OCI-LY3 (cell line): Measurements from ENCODE around the gene C1orf21.
"Not testable (repeated sequence)": the region's sequence is repeated elsewhere in the genome, so short reads cannot be mapped to it uniquely, and the experiment has no call there.

Experiments used
- H2AFZ ChIP-seq: fragments of 200-600, 300-600 bp; shearing (Covaris generic); 2 replicates; pipeline ENCODE4 v1.6.0; 2014; ENCODE audit warnings: antibody characterized with exemption, low read depth, low read length
- H3K27ac ChIP-seq: fragments of 200-600, 300-600 bp; sonication (generic); 2 replicates; pipeline ENCODE4 v1.5.1; 2014; ENCODE audit warnings: mild to moderate bottlenecking, low read length, moderate library complexity, mixed read lengths
- H3K27me3 ChIP-seq: fragments of 200-600, 300-600 bp; sonication (generic); 2 replicates; pipeline ENCODE4 v1.6.1; 2014; ENCODE audit warnings: low read depth, low read length, mixed read lengths
- H3K36me3 ChIP-seq: fragments of 200-600, 300-600 bp; sonication (generic); replicated peaks from 2 replicates; pipeline ENCODE3; 2014; ENCODE audit warnings: low read depth, low read length, mixed read lengths
- H3K4me1 ChIP-seq: fragments of 300-600, 200-600 bp; sonication (generic); 2 replicates; pipeline ENCODE4 v1.6.1; 2014; ENCODE audit warnings: low read length, mixed read lengths
- H3K4me2 ChIP-seq: fragments of 200-600, 300-600 bp; sonication (generic); 2 replicates; pipeline ENCODE4 v1.6.1; 2014; ENCODE audit warnings: low read length, mixed read lengths
- H3K4me3 ChIP-seq: fragments of 300-600, 200-600 bp; sonication (generic); 2 replicates; pipeline ENCODE4 v1.5.1; 2014; ENCODE audit warnings: antibody characterized with exemption, mild to moderate bottlenecking, low read length, moderate library complexity
- H3K79me2 ChIP-seq: fragments of 300-600, 200-600 bp; shearing (Covaris generic); 2 replicates; pipeline ENCODE4 v1.6.1; 2014; ENCODE audit warnings: mild to moderate bottlenecking, low read length, mixed read lengths
- H3K9ac ChIP-seq: fragments of 300-600, 200-600 bp; shearing (Covaris generic); 2 replicates; pipeline ENCODE4 v1.6.0; 2014; ENCODE audit warnings: mild to moderate bottlenecking, low read length, moderate library complexity
- H3K9me3 ChIP-seq: fragments of 200-600, 300-600 bp; shearing (Covaris generic); 2 replicates; pipeline ENCODE4 v1.6.1; 2014; ENCODE audit warnings: low read length, mixed read lengths; ENCODE audit not compliant: insufficient read depth
- H4K20me1 ChIP-seq: fragments of 200-600, 300-600 bp; sonication (generic); 2 replicates; pipeline ENCODE4 v1.6.1; 2016; ENCODE audit warnings: low read length, mixed read lengths; ENCODE audit not compliant: insufficient read depth
- EZH2phosphoT487 ChIP-seq: fragments of 200-600 bp; shearing (Covaris generic); IDR thresholded peaks from 2 replicates; pipeline ENCODE4 v1.6.1; 2018; ENCODE audit warnings: antibody characterized with exemption, mixed run types, low read depth
- TF ChIP-seq, protein P1 (sequence below): fragments of 200-600, 300-600 bp; sonication (generic); IDR thresholded peaks from 2 replicates; pipeline ENCODE4 v1.5.1; 2014; ENCODE audit warnings: antibody characterized with exemption, low read length, low read depth

C1orf21 gene

DNA sequence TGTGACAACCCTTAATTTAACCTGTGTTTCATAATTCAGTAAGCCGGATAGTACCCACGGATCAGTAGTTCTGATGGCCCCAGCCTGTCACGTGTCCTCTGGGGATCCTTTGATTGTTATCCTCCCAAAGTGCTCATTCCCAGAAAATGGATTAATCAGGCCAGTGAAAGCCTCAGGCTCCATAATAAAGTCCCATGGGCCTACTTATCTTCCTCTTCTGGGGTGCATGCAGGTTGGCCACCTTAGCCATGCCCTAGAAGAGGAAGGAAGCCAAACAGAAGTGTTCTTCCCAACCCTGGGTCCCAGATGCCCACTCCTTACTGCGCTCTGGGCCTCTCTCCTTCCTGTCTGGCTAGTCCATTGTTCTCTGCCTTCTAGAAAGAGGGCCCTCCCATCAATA is 221.8 kb downstream of the C1orf21 start:
- TF ChIP-seq EZH2phosphoT487: no peak
- Histone ChIP-seq H2AFZ (no peak overlapping the region), H3K9ac (no peak overlapping the region), H3K4me1 (peaks cover 9% of the 10 kb centered on the region), H3K4me3 (no peak overlapping the region), H4K20me1 (no peaks in the 10 kb centered on the region), H3K27ac (no peak overlapping the region), H3K9me3 (no peaks in the 10 kb centered on the region), H3K27me3 (no peaks in the 10 kb centered on the region), H3K4me2 (no peak overlapping the region), H3K79me2 (no peaks in the 10 kb centered on the region), H3K36me3 (no peaks in the 10 kb centered on the region)

DNA sequence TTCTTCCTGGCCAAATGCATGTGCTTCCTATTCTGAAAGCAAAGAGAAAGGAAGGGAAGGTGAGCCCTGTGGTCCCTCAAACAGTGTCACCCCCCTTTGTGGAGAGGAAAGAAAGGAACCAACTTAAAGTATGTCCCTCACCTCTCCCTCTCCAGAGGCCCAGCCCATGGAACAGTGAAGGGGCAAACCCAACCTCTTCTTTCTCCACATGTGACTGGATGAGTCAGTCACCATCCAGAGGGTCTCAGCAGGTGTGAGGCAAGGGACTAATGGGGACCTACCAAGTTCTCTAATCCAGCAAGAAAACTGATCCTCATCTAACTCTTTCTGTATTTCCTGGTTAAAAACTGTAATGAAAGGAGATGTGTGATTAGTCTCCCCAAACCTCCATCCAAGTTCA is 222.2 kb downstream of the C1orf21 start:
- no peak overlapping the region for H3K27ac ChIP-seq
- H3K4me1 ChIP-seq: peaks cover 9% of the 10 kb centered on the region
- H3K9me3 ChIP-seq: no peaks in the 10 kb centered on the region
- H2AFZ ChIP-seq: no peak overlapping the region
- H3K36me3 ChIP-seq: no peaks in the 10 kb centered on the region
- no peak overlapping the region for H3K9ac ChIP-seq
- no peaks in the 10 kb centered on the region for H4K20me1 ChIP-seq
- H3K27me3 ChIP-seq: no peaks in the 10 kb centered on the region
- H3K79me2 ChIP-seq: no peaks in the 10 kb centered on the region
- no peak overlapping the region for H3K4me2 ChIP-seq
- H3K4me3 ChIP-seq: no peak overlapping the region
- no peak for TF ChIP-seq EZH2phosphoT487
- TF ChIP-seq, protein P1, sequence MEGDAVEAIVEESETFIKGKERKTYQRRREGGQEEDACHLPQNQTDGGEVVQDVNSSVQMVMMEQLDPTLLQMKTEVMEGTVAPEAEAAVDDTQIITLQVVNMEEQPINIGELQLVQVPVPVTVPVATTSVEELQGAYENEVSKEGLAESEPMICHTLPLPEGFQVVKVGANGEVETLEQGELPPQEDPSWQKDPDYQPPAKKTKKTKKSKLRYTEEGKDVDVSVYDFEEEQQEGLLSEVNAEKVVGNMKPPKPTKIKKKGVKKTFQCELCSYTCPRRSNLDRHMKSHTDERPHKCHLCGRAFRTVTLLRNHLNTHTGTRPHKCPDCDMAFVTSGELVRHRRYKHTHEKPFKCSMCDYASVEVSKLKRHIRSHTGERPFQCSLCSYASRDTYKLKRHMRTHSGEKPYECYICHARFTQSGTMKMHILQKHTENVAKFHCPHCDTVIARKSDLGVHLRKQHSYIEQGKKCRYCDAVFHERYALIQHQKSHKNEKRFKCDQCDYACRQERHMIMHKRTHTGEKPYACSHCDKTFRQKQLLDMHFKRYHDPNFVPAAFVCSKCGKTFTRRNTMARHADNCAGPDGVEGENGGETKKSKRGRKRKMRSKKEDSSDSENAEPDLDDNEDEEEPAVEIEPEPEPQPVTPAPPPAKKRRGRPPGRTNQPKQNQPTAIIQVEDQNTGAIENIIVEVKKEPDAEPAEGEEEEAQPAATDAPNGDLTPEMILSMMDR: no peak

DNA sequence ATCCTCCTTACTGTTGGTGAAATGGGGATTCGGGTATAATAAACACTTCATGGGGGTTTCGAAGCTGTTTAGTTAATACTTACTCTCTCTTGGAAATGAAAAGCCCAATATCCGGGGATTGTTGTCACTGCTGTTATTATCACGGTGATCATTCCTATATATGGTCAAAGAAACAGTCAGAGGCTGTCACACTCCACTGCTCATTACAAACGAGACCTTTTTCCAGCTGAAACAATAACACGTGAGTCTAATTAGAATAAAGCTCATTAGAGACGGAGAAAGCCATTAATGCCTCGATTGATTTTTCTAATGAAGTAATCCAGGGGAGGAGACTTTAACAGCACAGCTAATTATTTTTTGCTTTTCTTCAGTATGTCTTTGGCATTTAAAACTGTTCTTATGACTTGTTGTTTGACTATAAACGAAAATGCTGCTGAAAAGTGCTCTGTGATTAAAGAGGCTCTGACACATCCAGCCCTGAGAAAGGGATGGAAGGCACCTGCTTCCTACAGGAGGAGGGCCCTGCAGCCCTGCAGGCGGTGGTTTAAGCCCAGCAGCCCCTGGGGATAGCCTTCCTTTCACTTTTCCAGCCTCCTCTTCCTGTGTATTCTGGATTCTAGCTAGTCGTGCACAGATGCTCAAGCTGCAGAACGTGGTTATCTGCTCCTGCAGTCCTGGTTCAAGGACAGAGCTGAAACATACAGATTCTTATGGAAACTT is 224.2 kb downstream of the C1orf21 start:
- Histone ChIP-seq H3K27ac (no peak overlapping the region), H3K4me2 (peak overlapping the region; percentile 28; the same call in 1 of the 2 replicates), H3K4me1 (peaks cover 20% of the 10 kb centered on the region), H3K27me3 (no peaks in the 10 kb centered on the region), H3K79me2 (no peaks in the 10 kb centered on the region), H3K9me3 (no peaks in the 10 kb centered on the region), H3K4me3 (no peak overlapping the region), H3K9ac (no peak overlapping the region), H2AFZ (no peak overlapping the region), H3K36me3 (no peaks in the 10 kb centered on the region), H4K20me1 (no peaks in the 10 kb centered on the region)
- TF ChIP-seq, protein P1: no peak
- TF ChIP-seq EZH2phosphoT487: no peak

DNA sequence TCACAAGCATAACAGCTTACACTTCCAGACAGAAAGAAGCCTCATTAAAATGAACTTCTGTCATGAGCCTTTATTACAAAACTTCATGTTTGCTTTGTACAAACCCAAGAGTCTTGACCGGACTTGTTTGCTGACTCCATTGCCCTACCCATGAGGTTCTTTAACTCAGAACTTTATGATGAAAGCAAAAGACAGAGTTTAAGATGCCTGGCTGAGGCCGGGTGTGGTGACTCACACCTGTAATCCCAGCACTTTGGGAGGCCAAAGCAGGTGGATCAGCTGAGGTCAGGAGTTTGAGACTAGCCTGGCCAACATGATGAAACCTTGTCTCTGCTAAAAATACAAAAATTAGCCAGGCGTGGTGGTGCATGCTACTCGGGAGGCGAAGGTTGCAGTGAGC is 225.4 kb downstream of the C1orf21 start:
- not testable (repeated sequence) for H4K20me1 ChIP-seq, H3K27ac ChIP-seq, H3K27me3 ChIP-seq, H3K9ac ChIP-seq, H3K9me3 ChIP-seq, H2AFZ ChIP-seq, H3K4me3 ChIP-seq, H3K36me3 ChIP-seq, H3K79me2 ChIP-seq, H3K4me2 ChIP-seq
- H3K4me1 ChIP-seq: peaks cover 20% of the 10 kb centered on the region

DNA sequence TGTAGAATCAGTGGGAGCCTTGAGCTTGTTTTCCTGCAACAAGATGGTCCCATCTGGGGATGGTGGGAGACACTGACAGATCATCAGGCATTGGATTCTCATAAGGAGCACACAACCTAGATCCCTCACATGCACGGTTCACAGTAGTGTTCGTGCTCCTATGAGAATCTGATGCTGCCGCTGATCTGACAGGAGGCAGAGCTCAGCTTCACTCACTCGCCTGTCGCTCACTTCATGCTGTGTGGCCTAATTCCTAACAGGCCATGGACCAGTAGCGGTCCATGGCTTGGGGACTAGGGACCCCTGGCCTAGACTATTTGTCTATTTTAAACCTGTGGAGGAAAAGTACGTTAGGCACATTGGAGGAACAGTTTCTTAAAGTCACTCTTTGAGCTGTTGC is 227.8 kb downstream of the C1orf21 start:
- H2AFZ ChIP-seq: no peak overlapping the region
- H3K36me3 ChIP-seq: no peaks in the 10 kb centered on the region
- no peak overlapping the region for H3K4me3 ChIP-seq
- H3K27me3 ChIP-seq: no peaks in the 10 kb centered on the region
- no peaks in the 10 kb centered on the region for H3K79me2 ChIP-seq
- no peaks in the 10 kb centered on the region for H3K9me3 ChIP-seq
- no peaks in the 10 kb centered on the region for H4K20me1 ChIP-seq
- H3K9ac ChIP-seq: no peak overlapping the region
- H3K27ac ChIP-seq: no peak overlapping the region
- peaks cover 20% of the 10 kb centered on the region for H3K4me1 ChIP-seq
- TF ChIP-seq, protein P1: no peak
- no peak for TF ChIP-seq EZH2phosphoT487
- H3K4me2 ChIP-seq: no peak overlapping the region
